ENCODE measurements around the gene KRTAP12-1. TPM values are rescaled to one million over a fixed set of nuclear protein-coding genes. Genes with fewer than 3 reads are reported as not detected.

Gene KRTAP12-1
- total RNA-seq, 1 donor from 2014 or later: not detected

- no peak for DNase-seq (ENCODE audit: low read depth)
- TF ChIP-seq CTCF (IDR thresholded peaks at IDR 0.05; ENCODE audit: insufficient read depth, low read length, severe bottlenecking): no peak
- Histone ChIP-seq H3K4me3 (ENCODE audit: low read depth, low read length) (no peak overlapping the region), H3K27me3 (ENCODE audit: control insufficient read depth, insufficient read depth, low read length) (no peaks in the 10 kb centered on the region), H3K36me3 (ENCODE audit: control insufficient read depth, insufficient read depth, low read length) (no peaks in the 10 kb centered on the region)
- no peak for FAIRE-seq
Measured at GRCh38 chr21:44727757-44728156, 45.8 kb upstream of the KRTAP12-1 start.

- DNase-seq (ENCODE audit: low read depth) (no peak), FAIRE-seq (no peak)
- no peaks in the 10 kb centered on the region for H3K36me3 ChIP-seq (ENCODE audit: control insufficient read depth, insufficient read depth, low read length)
- no peak overlapping the region for H3K4me3 ChIP-seq (ENCODE audit: low read depth, low read length)
- TF ChIP-seq CTCF (IDR thresholded peaks at IDR 0.05; ENCODE audit: insufficient read depth, low read length, severe bottlenecking): no peak
- no peaks in the 10 kb centered on the region for H3K27me3 ChIP-seq (ENCODE audit: control insufficient read depth, insufficient read depth, low read length)
Measured at GRCh38 chr21:44727321-44727720, 45.4 kb upstream of the KRTAP12-1 start.

GRCh38 chr21:44726826-44727225 is 44.9 kb upstream of the KRTAP12-1 start:
- FAIRE-seq (no peak), DNase-seq (ENCODE audit: low read depth) (no peak)
- TF ChIP-seq CTCF (IDR thresholded peaks at IDR 0.05; ENCODE audit: insufficient read depth, low read length, severe bottlenecking): no peak
- Histone ChIP-seq H3K36me3 (ENCODE audit: control insufficient read depth, insufficient read depth, low read length) (no peaks in the 10 kb centered on the region), H3K4me3 (ENCODE audit: low read depth, low read length) (no peak overlapping the region), H3K27me3 (ENCODE audit: control insufficient read depth, insufficient read depth, low read length) (no peaks in the 10 kb centered on the region)

- H3K27me3 ChIP-seq (ENCODE audit: control insufficient read depth, insufficient read depth, low read length): no peaks in the 10 kb centered on the region
- no peak for TF ChIP-seq CTCF (IDR thresholded peaks at IDR 0.05; ENCODE audit: insufficient read depth, low read length, severe bottlenecking)
- no peak for DNase-seq (ENCODE audit: low read depth)
- FAIRE-seq: no peak
- no peak overlapping the region for H3K4me3 ChIP-seq (ENCODE audit: low read depth, low read length)
- no peaks in the 10 kb centered on the region for H3K36me3 ChIP-seq (ENCODE audit: control insufficient read depth, insufficient read depth, low read length)
Measured at GRCh38 chr21:44724926-44725325, 43.0 kb upstream of the KRTAP12-1 start.

- FAIRE-seq (no peak), DNase-seq (ENCODE audit: low read depth) (no peak)
- TF ChIP-seq CTCF (IDR thresholded peaks at IDR 0.05; ENCODE audit: insufficient read depth, low read length, severe bottlenecking): no peak
- H3K27me3 ChIP-seq (ENCODE audit: control insufficient read depth, insufficient read depth, low read length): no peaks in the 10 kb centered on the region
- no peak overlapping the region for H3K4me3 ChIP-seq (ENCODE audit: low read depth, low read length)
- no peaks in the 10 kb centered on the region for H3K36me3 ChIP-seq (ENCODE audit: control insufficient read depth, insufficient read depth, low read length)
Measured at GRCh38 chr21:44724196-44724595, 42.2 kb upstream of the KRTAP12-1 start.

Data from bronchial epithelial cell (primary cell).